Measurements from ENCODE around the gene KCNH8.

The KCNH8 gene

DNA sequence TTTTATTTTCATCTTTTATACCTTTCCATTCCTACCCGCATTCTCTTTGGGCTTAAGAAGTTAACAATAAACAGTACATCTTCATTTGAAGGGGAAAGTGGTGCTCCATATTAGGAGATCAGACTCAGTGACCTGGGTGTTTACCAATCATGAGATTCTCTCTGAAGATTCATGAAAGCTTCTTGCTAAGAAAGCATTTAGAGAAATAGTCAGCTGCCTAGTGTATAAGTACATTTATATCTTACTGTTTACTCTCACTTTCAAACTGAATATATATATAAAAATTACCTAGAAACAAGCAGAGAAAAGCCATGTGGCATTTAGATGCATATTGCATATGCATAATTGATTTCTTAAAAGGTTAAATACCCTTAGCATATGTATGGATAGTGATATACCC, 100.5 kb downstream of the KCNH8 start:
- Histone ChIP-seq H3K9me3 (ENCODE audit: control insufficient read depth, insufficient read depth, low read length) (no peaks in the 10 kb centered on the region; the same call in 1 of the 2 replicates), H3K4me1 (ENCODE audit: insufficient read depth, low read length) (0 out of 2 replicates have a peak, but pooled peaks cover 3% of the 10 kb centered on the region), H3K36me3 (ENCODE audit: insufficient read depth, low read length) (no peaks in the 10 kb centered on the region), H3K9ac (ENCODE audit: low read depth, low read length) (no peak overlapping the region)

DNA sequence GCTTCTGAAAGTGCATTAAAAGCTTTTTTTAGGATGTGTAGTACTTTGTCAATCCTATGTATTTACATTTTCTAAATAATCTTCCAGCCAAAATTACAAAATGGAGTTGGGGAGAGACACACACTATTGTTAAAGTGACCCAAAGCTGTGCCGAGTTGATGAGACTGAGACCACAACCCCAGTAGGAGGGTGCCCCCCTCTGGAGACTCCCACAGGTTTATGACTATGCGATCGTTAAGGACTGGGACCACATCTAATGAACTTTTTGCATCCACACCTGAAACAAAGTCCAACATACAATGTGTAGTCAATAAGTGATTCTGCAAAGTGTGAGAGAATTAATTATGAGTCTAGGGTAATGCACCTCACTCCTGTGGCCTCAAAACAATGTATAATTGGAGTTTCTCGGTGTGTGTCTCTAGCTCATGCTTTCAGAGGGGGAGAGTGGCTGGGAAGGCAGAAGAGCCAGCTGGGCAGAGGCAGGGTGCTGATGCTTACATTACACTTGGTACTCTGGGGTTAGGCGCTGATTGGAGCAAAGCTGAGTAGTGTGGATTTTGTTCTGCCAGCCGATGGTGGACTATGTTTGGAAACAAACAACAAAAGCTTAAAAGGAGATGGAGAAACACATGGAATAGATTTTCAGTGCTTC, 102.8 kb downstream of the KCNH8 start:
- Histone ChIP-seq H3K4me1 (ENCODE audit: insufficient read depth, low read length) (0 out of 2 replicates have a peak, but pooled peaks cover 3% of the 10 kb centered on the region), H3K9ac (ENCODE audit: low read depth, low read length) (no peak overlapping the region), H3K9me3 (ENCODE audit: control insufficient read depth, insufficient read depth, low read length) (no peaks in the 10 kb centered on the region), H3K36me3 (ENCODE audit: insufficient read depth, low read length) (no peaks in the 10 kb centered on the region)

DNA sequence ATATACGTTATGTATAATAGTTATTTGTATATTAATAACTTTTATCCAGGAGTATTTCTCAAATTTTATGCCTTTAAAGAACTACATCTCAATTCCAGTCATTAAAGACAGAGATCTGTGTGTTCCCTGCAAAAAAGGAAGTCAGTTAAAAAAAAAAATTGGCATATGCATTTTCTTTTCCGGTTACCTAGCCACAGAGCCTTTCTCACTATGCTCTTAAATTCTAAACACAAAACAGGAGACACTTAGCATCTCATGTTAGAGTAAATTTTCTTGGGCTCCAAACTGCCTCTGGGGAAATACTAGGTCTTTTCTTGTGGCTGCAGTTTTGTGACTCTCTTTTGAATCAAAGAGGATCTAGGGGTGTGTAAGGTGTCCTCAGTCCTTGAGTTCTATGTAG, 105.9 kb downstream of the KCNH8 start:
- Histone ChIP-seq H3K9me3 (ENCODE audit: control insufficient read depth, insufficient read depth, low read length) (no peaks in the 10 kb centered on the region), H3K4me1 (ENCODE audit: insufficient read depth, low read length) (peaks cover 4% of the 10 kb centered on the region; the same call in 1 of the 2 replicates), H3K9ac (ENCODE audit: low read depth, low read length) (no peak overlapping the region), H3K36me3 (ENCODE audit: insufficient read depth, low read length) (no peaks in the 10 kb centered on the region)

DNA sequence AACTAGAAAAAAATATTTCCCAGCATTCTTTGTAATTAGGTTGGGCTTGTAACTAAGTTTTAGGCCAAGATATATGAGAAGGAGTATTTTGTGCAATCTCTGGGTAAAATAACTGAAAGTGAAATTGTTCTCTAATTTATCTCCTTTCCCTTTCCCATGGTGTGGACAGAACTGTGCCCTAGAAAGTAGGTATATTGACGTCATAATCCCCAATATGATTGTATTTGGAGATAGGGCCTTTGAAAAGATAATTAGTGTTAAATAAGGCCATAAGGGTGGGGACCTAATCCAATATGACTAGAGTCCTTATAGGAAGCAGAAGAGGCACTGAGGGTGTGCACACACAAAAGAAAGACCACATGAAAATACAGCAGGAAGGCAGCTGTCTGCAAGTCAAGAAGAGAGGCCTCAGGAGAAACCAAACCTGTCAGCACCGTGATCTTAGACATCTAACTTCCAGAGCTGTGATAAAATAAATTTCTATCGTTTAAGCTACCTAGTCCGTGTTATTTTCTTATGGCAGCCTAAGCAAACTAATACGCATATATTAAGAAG, 106.6 kb downstream of the KCNH8 start:
- Histone ChIP-seq H3K9me3 (ENCODE audit: control insufficient read depth, insufficient read depth, low read length) (no peaks in the 10 kb centered on the region), H3K9ac (ENCODE audit: low read depth, low read length) (no peak overlapping the region), H3K4me1 (ENCODE audit: insufficient read depth, low read length) (peaks cover 4% of the 10 kb centered on the region; the same call in 1 of the 2 replicates), H3K36me3 (ENCODE audit: insufficient read depth, low read length) (no peaks in the 10 kb centered on the region)

DNA sequence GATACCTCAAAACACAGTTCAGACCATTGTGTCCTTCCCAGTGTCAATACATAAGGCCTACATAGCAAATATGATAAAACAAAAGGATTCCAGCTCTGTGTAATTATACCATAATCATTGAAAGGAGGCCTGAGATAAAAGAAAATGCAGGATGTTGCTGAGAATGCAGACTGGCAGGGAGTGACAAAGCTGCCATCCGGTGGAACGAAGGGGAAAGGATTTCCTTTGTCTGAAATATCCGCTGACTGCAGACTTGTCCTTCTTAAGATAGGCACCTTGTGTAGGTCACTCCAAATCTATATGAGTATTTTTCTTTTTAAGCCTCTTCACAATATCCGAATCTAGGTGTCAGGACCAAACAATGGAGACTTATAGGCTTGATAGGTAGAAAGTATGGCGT, 108.0 kb downstream of the KCNH8 start:
- Histone ChIP-seq H3K4me1 (ENCODE audit: insufficient read depth, low read length) (peaks cover 4% of the 10 kb centered on the region; the same call in 1 of the 2 replicates), H3K9me3 (ENCODE audit: control insufficient read depth, insufficient read depth, low read length) (no peaks in the 10 kb centered on the region), H3K9ac (ENCODE audit: low read depth, low read length) (no peak overlapping the region), H3K36me3 (ENCODE audit: insufficient read depth, low read length) (no peaks in the 10 kb centered on the region)

DNA sequence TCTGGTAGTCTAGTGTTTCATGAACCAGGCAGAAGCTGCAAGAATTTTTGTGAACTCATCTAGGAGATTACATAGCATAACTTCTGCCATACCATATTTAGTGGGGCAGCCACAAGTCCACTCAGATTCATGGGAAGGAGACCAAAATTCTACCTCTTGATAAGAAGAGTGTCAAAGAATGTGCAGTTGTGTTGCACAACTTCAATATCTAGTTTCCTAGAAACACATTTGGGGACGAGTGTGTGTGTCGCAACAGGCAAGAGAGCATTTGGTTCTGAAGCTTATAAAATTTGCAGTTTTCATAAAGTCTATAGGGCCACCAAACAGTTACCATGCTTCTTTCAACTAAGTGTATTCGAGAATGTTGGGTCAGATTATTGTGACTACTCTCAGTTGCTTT, 115.3 kb downstream of the KCNH8 start:
- H3K4me1 ChIP-seq (ENCODE audit: insufficient read depth, low read length), result peaks cover 17% of the 10 kb centered on the region; the same call in 1 of the 2 replicates
- no peaks in the 10 kb centered on the region for H3K36me3 ChIP-seq (ENCODE audit: insufficient read depth, low read length)
- H3K9me3 ChIP-seq (ENCODE audit: control insufficient read depth, insufficient read depth, low read length), result no peaks in the 10 kb centered on the region
- no peak overlapping the region for H3K9ac ChIP-seq (ENCODE audit: low read depth, low read length)

DNA sequence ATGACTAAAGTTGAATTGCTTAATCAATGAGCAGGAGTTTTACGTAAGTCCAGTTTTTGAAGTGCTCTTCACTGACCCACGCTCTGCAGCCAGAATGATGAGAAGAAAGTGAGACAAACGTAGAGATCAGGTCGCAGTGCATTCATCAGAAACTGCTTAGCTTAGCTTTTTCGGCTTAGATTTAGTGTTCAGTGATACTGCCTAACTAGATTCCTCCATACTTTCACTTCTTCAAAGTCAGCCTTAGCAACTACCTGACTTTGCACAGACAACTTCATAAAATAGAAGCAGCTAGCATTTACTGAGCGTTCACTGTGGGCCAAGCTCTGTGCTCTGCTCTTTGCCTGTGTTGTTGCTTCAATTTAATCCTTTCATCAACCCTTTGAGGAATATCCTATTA, 116.1 kb downstream of the KCNH8 start:
- Histone ChIP-seq H3K9ac (ENCODE audit: low read depth, low read length) (no peak overlapping the region), H3K4me1 (ENCODE audit: insufficient read depth, low read length) (peaks cover 17% of the 10 kb centered on the region; the same call in 1 of the 2 replicates), H3K9me3 (ENCODE audit: control insufficient read depth, insufficient read depth, low read length) (no peaks in the 10 kb centered on the region), H3K36me3 (ENCODE audit: insufficient read depth, low read length) (no peaks in the 10 kb centered on the region)

DNA sequence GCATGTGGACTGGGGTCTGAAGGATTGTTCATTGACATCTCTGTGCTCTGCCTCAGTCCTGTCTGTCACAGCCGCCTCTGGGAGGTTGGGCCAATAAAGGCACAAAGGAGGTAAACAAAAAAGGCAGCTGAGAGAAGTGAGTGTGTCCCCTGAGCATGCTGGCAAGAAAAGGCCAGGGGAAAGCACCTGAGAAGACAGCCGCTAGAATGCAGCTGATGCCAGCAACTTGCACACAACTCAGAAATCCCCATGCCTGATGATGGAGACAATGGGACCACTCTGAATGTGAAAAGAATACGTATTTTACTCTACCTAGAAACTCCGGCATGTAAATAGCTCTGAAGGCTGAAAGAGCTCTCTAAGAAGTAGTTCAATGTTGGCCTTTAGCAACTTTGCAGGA, 118.7 kb downstream of the KCNH8 start:
- Histone ChIP-seq H3K9me3 (ENCODE audit: control insufficient read depth, insufficient read depth, low read length) (no peaks in the 10 kb centered on the region), H3K4me1 (ENCODE audit: insufficient read depth, low read length) (peaks cover 17% of the 10 kb centered on the region; the same call in 1 of the 2 replicates), H3K9ac (ENCODE audit: low read depth, low read length) (no peak overlapping the region), H3K36me3 (ENCODE audit: insufficient read depth, low read length) (no peaks in the 10 kb centered on the region)

DNA sequence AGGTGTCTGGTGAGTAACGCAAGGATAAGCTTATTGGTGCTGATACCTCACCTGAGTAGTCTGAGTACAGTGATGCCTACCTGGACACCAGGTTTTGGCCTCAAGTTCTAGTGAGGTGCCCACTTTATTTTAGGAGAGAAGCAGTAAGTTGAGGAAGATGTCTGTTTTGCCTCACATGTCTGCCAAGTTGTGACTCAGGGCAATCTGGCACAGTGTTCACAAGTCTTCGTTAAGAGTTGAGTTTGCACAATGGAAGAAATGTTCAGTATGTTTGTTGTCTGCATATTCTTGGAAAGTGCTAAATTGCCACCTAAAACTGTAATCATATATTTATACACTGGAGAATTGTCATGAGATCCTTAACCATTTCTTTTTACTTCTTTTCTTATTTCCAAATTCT, 122.2 kb downstream of the KCNH8 start:
- H3K9ac ChIP-seq (ENCODE audit: low read depth, low read length), result no peak overlapping the region
- no peaks in the 10 kb centered on the region for H3K9me3 ChIP-seq (ENCODE audit: control insufficient read depth, insufficient read depth, low read length)

DNA sequence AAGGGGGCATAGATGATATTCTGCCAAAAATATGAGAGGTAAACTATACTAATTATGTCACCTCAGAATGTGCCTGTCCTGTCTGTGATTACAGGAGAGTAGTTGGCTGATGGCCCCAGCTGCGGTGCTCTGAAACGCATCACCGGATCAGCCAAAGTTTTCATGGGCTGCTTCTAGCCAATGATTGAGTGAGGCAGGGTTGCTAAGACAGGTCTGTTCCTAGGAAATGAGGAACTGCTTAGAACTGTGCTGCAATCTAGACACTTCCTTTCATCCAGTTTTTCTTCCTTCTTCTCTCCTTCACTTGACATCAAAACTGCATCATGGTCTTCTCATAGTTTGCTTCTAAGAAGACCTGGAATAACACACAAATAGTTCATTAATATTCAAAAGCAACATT, 124.0 kb downstream of the KCNH8 start:
- Histone ChIP-seq H3K9me3 (ENCODE audit: control insufficient read depth, insufficient read depth, low read length) (no peaks in the 10 kb centered on the region), H3K4me1 (ENCODE audit: insufficient read depth, low read length) (peaks cover 9% of the 10 kb centered on the region; the same call in 1 of the 2 replicates), H3K36me3 (ENCODE audit: insufficient read depth, low read length) (no peaks in the 10 kb centered on the region), H3K9ac (ENCODE audit: low read depth, low read length) (no peak overlapping the region)

More for the DNA sequence above, 122.2 kb downstream of the KCNH8 start:
- no peaks in the 10 kb centered on the region for H3K36me3 ChIP-seq (ENCODE audit: insufficient read depth, low read length)
- H3K4me1 ChIP-seq (ENCODE audit: insufficient read depth, low read length), result peaks cover 17% of the 10 kb centered on the region; the same call in 1 of the 2 replicates

DNA sequence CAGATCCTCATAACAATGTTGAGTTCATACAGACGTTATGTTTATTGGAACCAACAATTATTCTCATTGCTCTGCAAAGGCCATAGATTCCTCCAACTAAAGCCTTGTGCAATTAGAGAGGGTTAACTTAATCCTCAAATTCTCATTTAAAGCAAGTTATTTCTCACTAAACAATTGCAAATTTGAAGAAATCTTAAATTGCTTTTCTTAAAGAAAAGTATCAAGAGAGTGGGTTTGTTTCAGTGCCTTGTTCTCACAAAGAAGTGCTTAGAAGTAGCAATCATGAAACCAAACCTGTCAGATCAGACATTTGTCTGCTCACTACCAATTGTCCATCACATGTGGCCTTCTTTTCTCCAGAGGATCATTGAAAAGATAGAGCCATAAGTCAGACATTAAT, 124.8 kb downstream of the KCNH8 start:
- peaks cover 5% of the 10 kb centered on the region; the same call in 1 of the 2 replicates for H3K4me1 ChIP-seq (ENCODE audit: insufficient read depth, low read length)

DNA sequence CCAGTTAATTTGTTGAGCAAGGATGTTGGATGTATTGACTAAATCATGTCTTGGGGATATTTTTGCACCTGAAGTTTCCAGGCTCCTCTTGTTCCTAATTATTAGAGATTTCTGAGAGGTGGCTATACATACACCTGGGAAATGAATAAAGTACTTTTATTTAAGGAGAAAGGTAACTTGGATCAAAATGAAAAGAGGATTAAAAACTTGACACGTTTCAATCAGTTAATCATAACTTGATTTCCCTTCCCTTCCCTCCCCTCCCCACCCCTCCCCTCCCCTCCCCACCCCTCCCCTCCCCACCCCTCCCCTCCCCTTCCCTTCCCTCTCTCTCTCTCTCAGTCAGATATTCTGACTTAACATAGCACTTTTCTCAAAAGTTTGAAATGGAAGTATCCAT, 126.3 kb downstream of the KCNH8 start:
- H3K36me3 ChIP-seq (ENCODE audit: insufficient read depth, low read length), result no peaks in the 10 kb centered on the region

More for the DNA sequence above, 124.8 kb downstream of the KCNH8 start:
- H3K9ac ChIP-seq (ENCODE audit: low read depth, low read length), result no peak overlapping the region
- no peaks in the 10 kb centered on the region for H3K9me3 ChIP-seq (ENCODE audit: control insufficient read depth, insufficient read depth, low read length)
- no peaks in the 10 kb centered on the region for H3K36me3 ChIP-seq (ENCODE audit: insufficient read depth, low read length)

DNA sequence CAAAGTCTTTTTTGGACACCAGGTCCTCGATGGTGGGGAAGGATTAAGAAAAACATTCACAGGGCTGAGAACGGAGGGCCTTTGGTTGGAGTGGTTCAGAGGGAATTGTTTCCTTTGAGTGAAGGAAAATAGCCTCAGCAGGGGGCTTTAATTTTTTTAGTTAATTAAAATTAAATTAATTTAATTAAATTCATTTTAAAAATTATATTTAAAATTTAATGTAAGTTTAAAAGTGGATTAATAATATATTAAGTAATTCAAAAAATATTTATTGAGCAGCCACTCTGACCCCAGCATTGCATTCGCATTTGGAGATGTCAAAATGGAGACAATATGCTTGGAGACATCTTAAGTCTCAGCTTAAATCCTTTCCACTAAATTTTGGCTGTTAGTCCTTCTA, 136.7 kb downstream of the KCNH8 start:
- H3K9me3 ChIP-seq (ENCODE audit: control insufficient read depth, insufficient read depth, low read length), result no peaks in the 10 kb centered on the region

More for the DNA sequence above, 126.3 kb downstream of the KCNH8 start:
- no peaks in the 10 kb centered on the region for H3K9me3 ChIP-seq (ENCODE audit: control insufficient read depth, insufficient read depth, low read length)
- H3K4me1 ChIP-seq (ENCODE audit: insufficient read depth, low read length), result peaks cover 4% of the 10 kb centered on the region; the same call in 1 of the 2 replicates
- H3K9ac ChIP-seq (ENCODE audit: low read depth, low read length), result no peak overlapping the region

DNA sequence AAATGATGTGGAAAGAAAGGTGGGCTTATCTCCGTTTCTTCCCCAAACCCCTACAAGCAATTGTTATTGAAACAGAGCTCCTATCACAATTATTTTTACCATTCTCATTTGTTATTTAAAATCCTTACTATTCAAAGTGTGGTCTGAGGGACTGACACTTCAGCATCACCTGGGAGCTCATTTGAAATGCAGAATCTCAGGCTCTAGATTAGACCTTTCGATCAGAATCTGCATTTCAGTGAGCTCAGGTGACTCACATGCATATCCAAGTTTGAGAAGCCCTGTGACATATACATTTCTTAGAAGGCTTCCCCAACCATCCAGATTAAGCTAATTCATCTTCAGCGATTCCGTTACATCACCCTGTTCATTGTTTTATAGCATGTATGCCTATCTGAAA, 145.0 kb downstream of the KCNH8 start:
- H3K4me1 ChIP-seq (ENCODE audit: insufficient read depth, low read length), result peaks cover 20% of the 10 kb centered on the region; the same call in 1 of the 2 replicates
- H3K36me3 ChIP-seq (ENCODE audit: insufficient read depth, low read length), result no peaks in the 10 kb centered on the region
- no peaks in the 10 kb centered on the region for H3K9me3 ChIP-seq (ENCODE audit: control insufficient read depth, insufficient read depth, low read length)
- no peak overlapping the region for H3K9ac ChIP-seq (ENCODE audit: low read depth, low read length)

More for the DNA sequence above, 136.7 kb downstream of the KCNH8 start:
- H3K4me1 ChIP-seq (ENCODE audit: insufficient read depth, low read length), result no peaks in the 10 kb centered on the region
- no peaks in the 10 kb centered on the region for H3K36me3 ChIP-seq (ENCODE audit: insufficient read depth, low read length)
- no peak overlapping the region for H3K9ac ChIP-seq (ENCODE audit: low read depth, low read length)

DNA sequence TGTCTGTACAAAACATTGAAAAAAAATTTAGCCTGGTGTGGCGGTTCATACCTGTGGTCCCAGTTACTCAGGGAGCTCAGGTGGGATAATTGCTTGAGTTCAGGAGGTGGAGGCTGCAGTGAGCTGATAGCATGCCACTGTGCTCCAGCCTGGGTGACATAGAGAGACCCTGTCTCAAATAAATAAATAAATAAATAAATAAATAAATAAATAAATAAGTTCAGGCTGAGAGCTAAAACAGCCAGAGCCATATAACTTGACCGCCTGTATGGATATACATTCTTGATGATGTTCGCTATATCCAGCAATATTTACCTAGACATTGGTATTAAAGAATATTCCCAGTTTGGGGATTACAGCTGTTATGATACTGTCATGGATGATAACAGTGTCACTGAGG, 146.9 kb downstream of the KCNH8 start:
- Histone ChIP-seq H3K9me3 (ENCODE audit: control insufficient read depth, insufficient read depth, low read length) (no peaks in the 10 kb centered on the region), H3K4me1 (ENCODE audit: insufficient read depth, low read length) (peaks cover 20% of the 10 kb centered on the region; the same call in 1 of the 2 replicates), H3K36me3 (ENCODE audit: insufficient read depth, low read length) (no peaks in the 10 kb centered on the region), H3K9ac (ENCODE audit: low read depth, low read length) (no peak overlapping the region)

All from ES-I3 (cell line).